ENCODE measurements around the gene MT1F.
"Not testable (repeated sequence)": the region's sequence is repeated elsewhere in the genome, so short reads cannot be mapped to it uniquely, and the experiment has no call there.

The MT1F gene

GRCh38 chr16:56614549-56614991 is 43.2 kb upstream of the MT1F start:
- no peak overlapping the region for H3K9ac ChIP-seq
- H3K27me3 ChIP-seq: peaks cover 48% of the 10 kb centered on the region
- no peak overlapping the region for H3K4me2 ChIP-seq
- peaks cover 7% of the 10 kb centered on the region; the same call in 1 of the 2 replicates for H4K20me1 ChIP-seq
- H3K9me3 ChIP-seq: no peaks in the 10 kb centered on the region
- H3K4me3 ChIP-seq: no peak overlapping the region
- peaks cover 22% of the 10 kb centered on the region for H3K4me1 ChIP-seq
- no peak overlapping the region for H3K27ac ChIP-seq
- TF ChIP-seq Cebpa-rat (IDR thresholded peaks at IDR 0.05): no peak
- no peaks in the 10 kb centered on the region for H3K36me3 ChIP-seq

GRCh38 chr16:56615353-56615752 is 42.4 kb upstream of the MT1F start:
- no peak overlapping the region for H3K4me3 ChIP-seq

GRCh38 chr16:56616608-56617211 is 41.0 kb upstream of the MT1F start:
- Histone ChIP-seq H3K4me1 (peaks cover under 1% of the 10 kb centered on the region; the same call in 1 of the 2 replicates), H3K4me3 (no peak overlapping the region), H3K27ac (no peak overlapping the region), H3K27me3 (peaks cover 63% of the 10 kb centered on the region), H3K9ac (no peak overlapping the region), H3K9me3 (no peaks in the 10 kb centered on the region), H3K36me3 (no peaks in the 10 kb centered on the region), H3K4me2 (no peak overlapping the region), H4K20me1 (peaks cover 7% of the 10 kb centered on the region; the same call in 1 of the 2 replicates)
- TF ChIP-seq Cebpa-rat (IDR thresholded peaks at IDR 0.05): no peak

More at GRCh38 chr16:56615353-56615752, 42.4 kb upstream of the MT1F start:
- Histone ChIP-seq H3K9ac (no peak overlapping the region), H3K27ac (no peak overlapping the region), H3K27me3 (peaks cover 55% of the 10 kb centered on the region), H4K20me1 (peaks cover 7% of the 10 kb centered on the region; the same call in 1 of the 2 replicates), H3K36me3 (no peaks in the 10 kb centered on the region), H3K9me3 (no peaks in the 10 kb centered on the region), H3K4me1 (peaks cover 14% of the 10 kb centered on the region), H3K4me2 (no peak overlapping the region)
- no peak for TF ChIP-seq Cebpa-rat (IDR thresholded peaks at IDR 0.05)

GRCh38 chr16:56617212-56618085 is 40.3 kb upstream of the MT1F start:
- Histone ChIP-seq H3K36me3 (no peaks in the 10 kb centered on the region), H3K4me3 (no peak overlapping the region), H3K27me3 (peaks cover 63% of the 10 kb centered on the region), H3K9ac (no peak overlapping the region), H3K4me2 (no peak overlapping the region), H3K9me3 (no peaks in the 10 kb centered on the region), H4K20me1 (peaks cover 7% of the 10 kb centered on the region; the same call in 1 of the 2 replicates), H3K4me1 (no peaks in the 10 kb centered on the region), H3K27ac (no peak overlapping the region)
- no peak for TF ChIP-seq Cebpa-rat (IDR thresholded peaks at IDR 0.05)

- no peak for TF ChIP-seq Cebpa-rat (IDR thresholded peaks at IDR 0.05)
- peaks cover 7% of the 10 kb centered on the region; the same call in 1 of the 2 replicates for H4K20me1 ChIP-seq
- no peak overlapping the region for H3K4me2 ChIP-seq
- H3K4me1 ChIP-seq: no peaks in the 10 kb centered on the region
- peaks cover 65% of the 10 kb centered on the region for H3K27me3 ChIP-seq
- no peak overlapping the region for H3K9ac ChIP-seq
- H3K9me3 ChIP-seq: no peaks in the 10 kb centered on the region
- H3K36me3 ChIP-seq: no peaks in the 10 kb centered on the region
- no peak overlapping the region for H3K27ac ChIP-seq
- no peak overlapping the region for H3K4me3 ChIP-seq
These were observed 39.6 kb upstream of the MT1F start for GRCh38 chr16:56618138-56618537.

- Histone ChIP-seq H4K20me1 (peaks cover 17% of the 10 kb centered on the region; the same call in 1 of the 2 replicates), H3K4me2 (no peak overlapping the region), H3K27ac (no peak overlapping the region), H3K4me3 (no peak overlapping the region), H3K27me3 (peaks cover 79% of the 10 kb centered on the region), H3K4me1 (peaks cover 4% of the 10 kb centered on the region), H3K9ac (no peak overlapping the region), H3K9me3 (no peaks in the 10 kb centered on the region), H3K36me3 (no peaks in the 10 kb centered on the region)
- no peak for TF ChIP-seq Cebpa-rat (IDR thresholded peaks at IDR 0.05)
These were observed 37.3 kb upstream of the MT1F start for GRCh38 chr16:56620339-56620897.

GRCh38 chr16:56621665-56622445 is 35.9 kb upstream of the MT1F start:
- Histone ChIP-seq H4K20me1 (peaks cover 31% of the 10 kb centered on the region; the same call in 1 of the 2 replicates), H3K27me3 (peaks cover 80% of the 10 kb centered on the region), H3K4me1 (peaks cover 11% of the 10 kb centered on the region)
- not testable (repeated sequence) for H3K27ac ChIP-seq, H3K9me3 ChIP-seq, H3K4me2 ChIP-seq, H3K9ac ChIP-seq, H3K4me3 ChIP-seq, H3K36me3 ChIP-seq

- H3K4me2 ChIP-seq, H3K4me3 ChIP-seq, H3K27ac ChIP-seq, H3K9me3 ChIP-seq, H3K36me3 ChIP-seq, H3K9ac ChIP-seq: not testable (repeated sequence)
- Histone ChIP-seq H4K20me1 (peaks cover 25% of the 10 kb centered on the region; the same call in 1 of the 2 replicates), H3K27me3 (peaks cover 80% of the 10 kb centered on the region), H3K4me1 (peaks cover 11% of the 10 kb centered on the region)
These were observed 34.6 kb upstream of the MT1F start for GRCh38 chr16:56623184-56623583.

GRCh38 chr16:56623637-56624036 is 34.1 kb upstream of the MT1F start:
- no peak overlapping the region for H3K9ac ChIP-seq
- H4K20me1 ChIP-seq: peaks cover 25% of the 10 kb centered on the region; the same call in 1 of the 2 replicates
- no peaks in the 10 kb centered on the region for H3K9me3 ChIP-seq
- H3K4me3 ChIP-seq: no peak overlapping the region
- H3K27ac ChIP-seq: no peak overlapping the region
- no peak overlapping the region for H3K4me2 ChIP-seq
- peaks cover 80% of the 10 kb centered on the region for H3K27me3 ChIP-seq
- no peak for TF ChIP-seq Cebpa-rat (IDR thresholded peaks at IDR 0.05)
- peaks cover 11% of the 10 kb centered on the region for H3K4me1 ChIP-seq
- H3K36me3 ChIP-seq: no peaks in the 10 kb centered on the region

Measured in BLaER1 (cell line).